Left lobe of liver (tissue), 2 donors: ENCODE data around the gene PCDHA1. TPM values are rescaled to one million over a fixed set of nuclear protein-coding genes. Genes with fewer than 3 reads are reported as not detected.
"Not testable (repeated sequence)": the region's sequence is repeated elsewhere in the genome, so short reads cannot be mapped to it uniquely, and the experiment has no call there.

Experiments used
- ATAC-seq: fragments of 200-7000 bp; cut with Tn5 transposase; one replicate; pipeline ENCODE4 v1.9.1; 2020; ENCODE audit warnings: mild to moderate bottlenecking, moderate library complexity
- DNase-seq: peaks from one replicate; pipeline ENCODE4 v3.0.0-alpha.2; 2020; ENCODE audit warnings: low spot score
- total RNA-seq: library from RNA; stranded (reverse); gene quantifications from one replicate; pipeline ENCODE4 v1.2.1, GENCODE V29; 2021
- donor health status: DM: no; HTN: no; CAD: no; lungs with moderate emphysema.
- donor health status: DM: no; HTN: yes; CAD: no.

PCDHA1 gene
- not detected for total RNA-seq

DNA sequence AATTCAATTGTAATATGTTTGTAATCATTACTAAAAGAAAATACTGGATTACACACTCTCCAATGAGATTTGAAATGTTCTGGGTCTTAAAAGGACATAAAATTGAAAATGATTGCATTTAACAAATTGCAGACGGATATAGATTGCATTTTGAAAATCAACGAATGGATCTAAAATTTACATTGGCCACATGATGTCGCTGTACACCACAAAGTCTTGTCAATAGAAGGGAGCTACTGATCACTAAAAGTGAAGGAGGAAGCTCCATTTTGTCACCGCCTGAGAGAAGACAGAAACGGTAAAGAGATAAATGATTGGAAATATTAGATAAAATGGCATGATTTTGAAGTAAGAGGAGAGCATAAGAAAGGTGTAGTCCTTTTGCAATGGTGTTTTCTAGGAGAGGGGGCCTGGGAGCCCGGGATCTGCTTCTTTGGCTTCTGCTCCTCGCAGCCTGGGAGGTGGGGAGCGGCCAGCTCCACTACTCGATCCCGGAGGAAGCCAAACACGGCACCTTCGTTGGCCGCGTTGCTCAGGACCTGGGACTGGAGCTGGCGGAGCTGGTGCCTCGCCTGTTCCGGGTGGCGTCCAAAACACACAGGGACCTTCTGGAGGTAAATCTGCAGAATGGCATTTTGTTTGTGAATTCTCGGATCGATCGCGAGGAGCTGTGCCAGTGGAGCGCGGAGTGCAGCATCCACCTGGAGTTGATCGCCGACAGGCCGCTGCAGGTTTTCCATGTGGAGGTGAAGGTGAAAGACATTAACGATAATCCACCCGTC lies at the start of gene PCDHA1:
Gene PCDHA1 (plus strand): TSS at position 236 of the 782 bp plus-strand sequence.
- ATAC-seq (no peak), DNase-seq (no peak)

DNA sequence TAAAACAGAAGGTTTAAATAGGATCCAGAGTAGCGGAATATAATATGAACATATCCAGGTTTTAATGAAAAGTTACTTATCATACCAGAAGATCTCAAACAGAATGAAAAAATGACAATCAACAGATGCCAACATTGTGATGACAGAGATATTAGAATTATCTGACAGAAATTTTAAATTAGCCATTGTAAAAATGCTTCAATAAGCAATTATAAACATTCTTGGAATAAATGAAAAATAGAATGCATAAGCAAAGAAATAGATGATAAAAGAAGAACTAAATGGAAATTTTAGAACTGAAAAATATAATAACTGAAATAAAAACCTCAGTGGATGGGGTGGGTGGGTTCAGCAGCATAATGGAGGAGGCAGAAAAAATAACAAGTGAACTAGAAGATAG lies 48.5 kb upstream of the PCDHA1 start:
- DNase-seq: no peak
- ATAC-seq: no peak

DNA sequence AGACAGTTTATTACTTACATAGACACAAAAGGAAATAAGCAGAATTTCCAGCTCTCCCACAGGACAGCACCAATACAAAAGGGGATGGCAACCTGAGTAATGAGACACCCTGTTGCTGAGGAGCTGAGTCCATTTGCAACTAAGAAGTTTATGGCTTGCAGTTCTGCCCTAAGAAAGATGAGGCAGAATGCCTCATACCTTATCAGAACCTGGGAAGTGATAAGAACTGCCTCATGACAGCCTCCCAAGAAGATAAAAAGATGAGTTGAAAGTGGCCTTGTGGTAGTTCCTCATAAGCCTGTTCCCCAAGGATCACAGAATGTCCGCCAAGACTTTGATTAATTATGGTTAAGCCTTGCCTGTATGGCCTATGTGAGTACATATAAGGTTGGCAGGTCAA lies 44.0 kb upstream of the PCDHA1 start:
- no peak for DNase-seq
- ATAC-seq: no peak

DNA sequence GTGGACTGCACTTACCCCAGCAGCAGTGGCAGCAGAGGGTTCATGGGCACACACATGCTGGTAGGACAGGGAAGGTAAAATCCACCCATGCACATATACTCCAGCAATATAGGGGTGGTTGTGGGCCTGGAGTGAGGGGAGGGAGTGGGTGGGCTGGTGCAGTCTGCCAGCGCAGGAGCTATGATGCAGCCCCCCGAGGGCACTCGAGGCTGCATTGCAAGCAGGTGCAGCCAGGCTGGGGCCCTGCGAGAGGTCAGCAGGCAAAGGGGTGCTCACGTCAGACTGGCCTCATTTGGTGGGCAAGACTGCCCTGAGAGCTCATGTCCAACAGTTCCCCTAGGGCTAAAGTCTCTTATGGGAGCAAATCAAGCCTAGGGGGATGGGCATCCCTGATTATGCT lies 32.4 kb upstream of the PCDHA1 start:
- ATAC-seq (no peak), DNase-seq (no peak)

DNA sequence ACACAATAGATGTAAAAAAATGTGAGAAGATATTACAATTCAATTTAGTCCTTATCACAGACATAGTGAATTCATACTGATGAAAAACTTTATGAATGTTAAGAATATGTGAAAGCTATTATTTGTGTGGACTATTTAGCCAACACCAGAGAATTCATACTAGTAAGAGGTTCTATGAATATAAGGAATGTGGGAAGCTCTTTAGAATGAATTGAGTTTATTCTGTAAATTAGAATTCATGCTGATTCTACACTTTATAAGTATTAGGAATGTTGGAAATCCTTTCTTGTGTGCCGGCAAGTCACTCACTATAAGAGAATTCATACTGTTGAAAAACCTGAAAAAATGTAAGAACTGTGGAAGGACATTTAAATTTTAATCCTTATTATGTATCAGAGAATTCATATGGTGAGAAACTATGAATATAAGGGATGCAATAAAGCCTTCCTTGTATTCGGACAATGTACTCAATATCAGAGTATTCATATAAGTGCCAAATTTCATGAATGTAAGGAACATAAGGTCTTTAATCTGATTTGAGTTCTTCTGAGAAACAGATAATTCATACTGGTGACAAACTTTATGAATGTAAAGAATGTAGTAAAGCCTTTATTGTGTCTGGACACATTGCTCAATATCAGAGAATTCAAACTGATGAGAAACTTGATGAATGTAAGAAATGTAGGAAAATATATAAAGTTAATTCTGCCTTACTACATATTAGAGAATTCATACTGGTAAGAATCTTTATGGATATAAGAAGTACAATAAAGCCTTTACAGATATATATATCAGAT lies 21.6 kb upstream of the PCDHA1 start:
- ATAC-seq: no peak
- no peak for DNase-seq

DNA sequence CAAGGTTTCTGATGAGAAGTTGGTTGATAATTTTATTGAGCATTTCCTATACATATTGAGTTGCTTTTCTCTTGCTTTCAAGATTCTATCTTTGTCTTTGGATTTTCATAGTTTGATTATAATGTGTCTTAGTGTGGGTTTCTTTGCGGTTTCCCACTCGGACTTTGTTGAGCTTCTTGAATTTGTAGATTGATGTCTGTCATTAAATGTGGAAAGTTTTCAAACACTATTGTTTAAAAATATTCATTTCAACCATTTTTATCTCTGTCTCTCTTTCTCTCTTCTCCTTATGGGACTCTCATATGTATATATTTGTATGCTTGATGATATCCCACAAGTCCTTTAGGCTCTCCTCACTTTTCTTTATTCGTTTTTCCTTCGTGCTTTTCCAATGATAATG lies 18.5 kb upstream of the PCDHA1 start:
- DNase-seq (no peak), ATAC-seq (no peak)

DNA sequence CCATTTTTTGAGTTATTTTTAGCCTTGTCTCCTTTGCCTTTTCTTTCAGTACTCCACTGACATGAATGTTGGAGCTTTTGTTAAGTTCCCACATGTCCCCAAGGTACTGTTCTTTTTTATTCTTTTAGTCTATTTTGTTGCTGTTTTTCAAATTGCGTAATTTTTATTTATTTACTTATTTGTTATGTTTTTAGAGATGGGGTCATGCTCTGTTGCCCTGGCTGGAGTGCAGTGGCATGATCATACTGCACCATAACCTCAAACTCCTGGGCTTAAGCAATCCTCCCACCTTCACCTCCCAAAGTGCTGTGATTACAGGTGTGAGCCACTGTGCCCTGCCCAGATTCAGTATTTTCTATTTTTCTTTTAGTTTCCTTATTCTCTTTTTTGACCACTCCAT lies 5.4 kb upstream of the PCDHA1 start:
- ATAC-seq: no peak

DNA sequence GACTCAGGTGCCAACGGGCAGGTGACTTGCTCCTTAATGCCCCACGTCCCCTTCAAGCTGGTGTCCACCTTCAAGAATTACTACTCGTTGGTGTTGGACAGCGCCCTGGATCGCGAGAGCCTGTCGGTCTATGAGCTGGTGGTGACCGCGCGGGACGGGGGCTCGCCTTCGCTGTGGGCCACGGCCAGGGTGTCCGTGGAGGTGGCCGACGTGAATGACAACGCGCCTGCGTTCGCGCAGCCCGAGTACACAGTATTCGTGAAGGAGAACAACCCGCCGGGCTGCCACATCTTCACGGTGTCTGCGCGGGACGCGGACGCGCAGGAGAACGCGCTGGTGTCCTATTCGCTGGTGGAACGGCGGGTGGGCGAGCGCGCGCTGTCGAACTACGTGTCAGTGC lies 1.5 kb downstream of the PCDHA1 start:
- not testable (repeated sequence) for ATAC-seq, DNase-seq

More for the DNA sequence above, 5.4 kb upstream of the PCDHA1 start:
- DNase-seq: no peak

DNA sequence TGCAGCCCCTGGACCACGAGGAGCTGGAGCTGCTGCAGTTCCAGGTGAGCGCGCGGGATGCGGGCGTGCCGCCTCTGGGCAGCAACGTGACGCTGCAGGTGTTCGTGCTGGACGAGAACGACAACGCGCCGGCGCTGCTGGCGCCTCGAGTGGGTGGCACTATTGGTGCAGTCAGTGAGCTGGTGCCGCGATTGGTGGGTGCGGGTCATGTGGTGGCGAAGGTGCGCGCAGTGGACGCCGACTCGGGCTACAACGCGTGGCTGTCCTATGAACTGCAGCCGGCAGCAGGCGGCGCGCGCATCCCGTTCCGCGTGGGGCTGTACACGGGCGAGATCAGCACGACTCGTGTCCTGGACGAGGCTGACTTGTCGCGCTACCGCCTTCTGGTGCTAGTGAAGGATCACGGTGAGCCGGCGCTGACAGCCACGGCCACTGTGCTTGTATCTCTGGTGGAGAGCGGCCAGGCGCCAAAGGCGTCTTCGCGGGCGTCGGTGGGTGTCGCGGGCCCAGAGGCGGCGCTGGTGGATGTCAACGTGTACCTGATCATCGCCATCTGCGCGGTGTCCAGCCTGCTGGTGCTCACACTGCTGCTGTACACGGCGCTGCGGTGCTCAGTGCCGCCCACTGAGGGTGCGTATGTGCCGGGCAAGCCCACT lies 2.0 kb downstream of the PCDHA1 start:
- not testable (repeated sequence) for ATAC-seq

DNA sequence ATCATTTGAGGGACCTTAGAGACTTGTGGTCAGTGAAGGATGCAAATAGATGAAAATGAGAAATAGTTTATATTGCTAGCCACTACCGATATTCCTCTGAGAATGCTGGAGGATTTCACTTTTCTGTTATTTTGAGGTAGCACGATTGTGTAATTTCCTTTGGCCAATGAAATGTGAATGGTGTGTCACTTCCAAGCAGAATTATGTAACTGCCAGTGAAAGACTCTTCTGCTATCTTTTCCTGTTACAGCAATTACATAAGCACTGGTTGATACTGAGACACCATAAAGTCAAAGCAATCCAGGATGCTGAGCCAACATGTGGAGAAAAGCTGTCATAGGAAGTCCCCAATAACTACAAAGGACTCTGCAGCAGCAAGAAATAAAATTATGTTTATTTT lies 5.1 kb downstream of the PCDHA1 start:
- ATAC-seq (no peak), DNase-seq (no peak)

More for the DNA sequence above, 2.0 kb downstream of the PCDHA1 start:
- not testable (repeated sequence) for DNase-seq

DNA sequence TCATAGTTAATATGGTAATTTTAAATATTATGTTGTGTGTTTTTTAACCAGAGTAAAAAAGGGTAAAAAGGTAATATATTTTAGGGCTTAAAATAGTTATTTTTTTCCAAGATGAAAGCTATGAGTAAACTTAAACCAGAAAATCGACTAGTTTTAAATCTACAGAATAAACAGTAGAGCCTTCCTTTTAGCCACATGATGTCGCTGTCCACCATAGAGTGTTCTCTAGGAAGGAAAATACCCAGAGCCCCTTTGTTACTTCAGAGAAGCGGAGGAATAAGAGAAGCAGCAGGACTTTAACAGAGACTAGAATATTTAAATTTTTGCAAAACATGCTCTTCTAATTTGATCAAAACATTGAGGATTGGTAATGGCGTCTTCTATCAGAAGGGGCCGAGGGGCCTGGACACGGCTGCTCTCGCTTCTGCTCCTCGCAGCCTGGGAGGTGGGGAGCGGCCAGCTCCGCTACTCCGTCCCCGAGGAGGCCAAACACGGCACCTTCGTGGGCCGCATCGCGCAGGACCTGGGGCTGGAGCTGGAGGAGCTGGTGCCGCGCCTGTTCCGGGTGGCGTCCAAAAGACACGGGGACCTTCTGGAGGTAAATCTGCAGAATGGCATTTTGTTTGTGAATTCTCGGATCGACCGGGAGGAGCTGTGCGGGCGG lies 8.8 kb downstream of the PCDHA1 start, which contains the start of gene PCDHA2:
Gene PCDHA2 (plus strand): TSS at position 258 of the 664 bp plus-strand sequence.
- no peak for ATAC-seq
- no peak for DNase-seq

DNA sequence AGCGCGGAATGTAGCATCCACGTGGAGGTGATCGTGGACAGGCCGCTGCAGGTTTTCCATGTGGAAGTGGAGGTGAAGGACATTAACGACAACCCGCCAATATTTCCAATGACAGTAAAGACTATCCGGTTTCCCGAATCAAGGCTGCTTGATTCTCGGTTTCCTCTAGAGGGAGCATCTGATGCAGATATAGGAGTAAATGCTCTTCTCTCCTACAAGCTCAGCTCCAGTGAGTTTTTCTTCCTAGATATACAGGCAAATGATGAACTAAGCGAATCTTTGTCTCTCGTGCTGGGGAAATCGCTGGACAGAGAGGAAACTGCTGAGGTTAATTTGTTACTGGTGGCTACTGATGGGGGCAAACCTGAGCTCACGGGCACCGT lies 9.3 kb downstream of the PCDHA1 start:
- ATAC-seq (no peak), DNase-seq (no peak)

DNA sequence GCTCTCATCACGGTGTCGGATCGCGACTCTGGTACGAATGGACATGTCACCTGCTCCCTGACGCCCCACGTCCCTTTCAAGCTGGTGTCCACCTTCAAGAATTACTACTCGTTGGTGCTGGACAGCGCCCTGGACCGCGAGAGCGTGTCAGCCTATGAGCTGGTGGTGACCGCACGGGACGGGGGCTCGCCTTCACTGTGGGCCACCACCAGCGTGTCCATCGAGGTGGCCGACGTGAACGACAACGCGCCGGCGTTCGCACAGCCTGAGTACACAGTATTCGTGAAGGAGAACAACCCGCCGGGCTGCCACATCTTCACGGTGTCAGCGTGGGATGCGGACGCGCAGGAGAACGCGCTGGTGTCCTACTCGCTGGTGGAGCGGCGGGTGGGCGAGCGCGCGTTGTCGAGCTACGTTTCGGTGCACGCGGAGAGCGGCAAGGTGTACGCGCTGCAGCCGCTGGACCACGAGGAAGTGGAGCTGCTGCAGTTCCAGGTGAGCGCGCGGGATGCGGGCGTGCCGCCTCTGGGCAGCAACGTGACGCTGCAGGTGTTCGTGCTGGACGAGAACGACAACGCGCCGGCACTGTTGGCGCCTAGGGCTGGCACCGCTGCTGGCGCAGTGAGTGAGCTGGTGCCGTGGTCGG lies 10.3 kb downstream of the PCDHA1 start:
- DNase-seq, ATAC-seq: not testable (repeated sequence)

DNA sequence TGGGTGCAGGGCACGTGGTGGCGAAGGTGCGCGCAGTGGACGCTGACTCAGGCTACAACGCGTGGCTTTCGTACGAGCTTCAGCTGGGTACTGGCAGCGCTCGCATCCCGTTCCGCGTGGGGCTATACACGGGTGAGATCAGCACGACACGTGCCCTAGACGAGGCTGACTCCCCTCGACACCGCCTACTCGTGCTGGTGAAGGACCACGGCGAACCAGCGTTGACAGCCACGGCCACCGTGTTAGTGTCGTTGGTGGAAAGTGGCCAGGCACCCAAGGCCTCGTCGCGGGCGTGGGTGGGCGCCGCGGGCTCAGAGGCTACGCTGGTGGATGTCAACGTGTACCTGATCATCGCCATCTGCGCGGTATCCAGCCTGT lies 10.8 kb downstream of the PCDHA1 start:
- DNase-seq: no peak
- ATAC-seq: no peak

DNA sequence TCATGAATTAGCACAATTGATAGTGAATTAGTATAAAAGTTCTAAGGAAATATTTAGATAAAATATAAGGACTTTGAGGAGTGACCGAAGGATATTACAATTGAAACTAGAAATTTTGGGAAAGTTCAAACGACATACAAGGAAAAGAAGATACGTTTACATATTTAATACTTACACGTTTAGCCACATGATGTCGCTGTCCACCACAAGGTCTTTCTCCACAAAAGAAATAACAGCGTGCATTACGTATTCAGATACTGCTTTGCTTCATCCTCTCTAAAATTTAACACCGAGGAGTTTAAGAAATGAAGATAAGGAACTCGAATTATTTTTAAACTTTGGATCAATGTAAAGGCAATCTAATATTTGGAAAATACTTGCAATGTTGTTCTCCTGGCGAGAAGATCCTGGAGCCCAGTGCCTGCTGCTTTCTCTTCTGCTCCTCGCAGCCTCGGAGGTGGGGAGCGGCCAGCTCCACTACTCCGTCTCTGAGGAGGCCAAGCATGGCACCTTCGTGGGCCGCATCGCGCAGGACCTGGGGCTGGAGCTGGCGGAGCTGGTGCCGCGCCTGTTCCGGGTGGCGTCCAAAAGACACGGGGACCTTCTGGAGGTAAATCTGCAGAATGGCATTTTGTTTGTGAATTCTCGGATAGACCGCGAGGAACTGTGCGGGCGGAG lies 15.0 kb downstream of the PCDHA1 start, which contains the start of gene PCDHA3:
Gene PCDHA3 (plus strand): TSS at position 242 of the 678 bp plus-strand sequence.
- no peak for DNase-seq
- ATAC-seq: no peak

DNA sequence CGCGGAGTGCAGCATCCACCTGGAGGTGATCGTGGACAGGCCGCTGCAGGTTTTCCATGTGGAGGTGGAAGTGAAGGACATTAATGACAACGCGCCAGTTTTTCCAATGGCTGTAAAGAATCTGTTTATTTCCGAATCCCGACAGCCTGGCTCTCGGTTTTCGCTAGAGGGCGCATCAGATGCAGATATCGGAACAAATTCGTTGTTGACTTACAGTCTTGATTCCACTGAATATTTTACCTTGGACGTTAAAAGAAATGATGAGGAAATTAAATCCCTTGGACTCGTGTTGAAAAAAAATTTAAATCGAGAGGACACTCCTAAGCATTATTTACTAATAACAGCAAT lies 15.5 kb downstream of the PCDHA1 start:
- ATAC-seq: no peak
- no peak for DNase-seq

DNA sequence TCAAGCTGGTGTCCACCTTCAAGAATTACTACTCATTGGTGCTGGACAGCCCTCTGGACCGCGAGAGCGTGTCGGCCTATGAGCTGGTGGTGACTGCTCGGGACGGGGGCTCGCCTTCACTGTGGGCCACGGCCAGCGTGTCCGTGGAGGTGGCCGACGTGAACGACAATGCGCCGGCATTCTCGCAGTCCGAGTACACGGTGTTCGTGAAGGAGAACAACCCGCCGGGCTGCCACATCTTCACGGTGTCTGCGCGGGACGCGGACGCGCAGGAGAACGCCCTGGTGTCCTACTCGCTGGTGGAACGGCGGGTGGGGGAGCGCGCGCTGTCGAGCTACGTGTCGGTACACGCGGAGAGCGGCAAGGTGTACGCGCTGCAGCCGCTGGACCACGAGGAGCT lies 16.4 kb downstream of the PCDHA1 start:
- not testable (repeated sequence) for ATAC-seq, DNase-seq

DNA sequence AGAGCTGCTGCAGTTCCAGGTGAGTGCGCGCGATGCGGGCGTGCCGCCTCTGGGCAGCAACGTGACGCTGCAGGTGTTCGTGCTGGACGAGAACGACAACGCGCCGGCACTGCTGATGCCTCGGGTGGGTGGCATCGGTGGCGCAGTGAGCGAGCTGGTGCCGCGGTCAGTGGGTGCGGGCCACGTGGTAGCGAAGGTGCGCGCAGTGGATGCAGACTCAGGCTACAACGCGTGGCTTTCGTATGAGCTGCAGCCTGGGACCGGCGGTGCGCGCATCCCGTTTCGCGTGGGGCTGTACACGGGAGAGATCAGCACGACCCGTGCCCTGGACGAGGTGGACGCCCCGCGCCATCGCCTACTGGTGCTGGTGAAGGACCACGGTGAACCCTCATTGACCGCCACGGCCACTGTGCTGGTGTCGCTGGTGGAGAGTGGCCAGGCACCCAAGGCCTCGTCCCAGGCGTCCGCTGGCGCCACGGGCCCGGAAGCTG lies 16.9 kb downstream of the PCDHA1 start:
- ATAC-seq (no peak), DNase-seq (no peak)

DNA sequence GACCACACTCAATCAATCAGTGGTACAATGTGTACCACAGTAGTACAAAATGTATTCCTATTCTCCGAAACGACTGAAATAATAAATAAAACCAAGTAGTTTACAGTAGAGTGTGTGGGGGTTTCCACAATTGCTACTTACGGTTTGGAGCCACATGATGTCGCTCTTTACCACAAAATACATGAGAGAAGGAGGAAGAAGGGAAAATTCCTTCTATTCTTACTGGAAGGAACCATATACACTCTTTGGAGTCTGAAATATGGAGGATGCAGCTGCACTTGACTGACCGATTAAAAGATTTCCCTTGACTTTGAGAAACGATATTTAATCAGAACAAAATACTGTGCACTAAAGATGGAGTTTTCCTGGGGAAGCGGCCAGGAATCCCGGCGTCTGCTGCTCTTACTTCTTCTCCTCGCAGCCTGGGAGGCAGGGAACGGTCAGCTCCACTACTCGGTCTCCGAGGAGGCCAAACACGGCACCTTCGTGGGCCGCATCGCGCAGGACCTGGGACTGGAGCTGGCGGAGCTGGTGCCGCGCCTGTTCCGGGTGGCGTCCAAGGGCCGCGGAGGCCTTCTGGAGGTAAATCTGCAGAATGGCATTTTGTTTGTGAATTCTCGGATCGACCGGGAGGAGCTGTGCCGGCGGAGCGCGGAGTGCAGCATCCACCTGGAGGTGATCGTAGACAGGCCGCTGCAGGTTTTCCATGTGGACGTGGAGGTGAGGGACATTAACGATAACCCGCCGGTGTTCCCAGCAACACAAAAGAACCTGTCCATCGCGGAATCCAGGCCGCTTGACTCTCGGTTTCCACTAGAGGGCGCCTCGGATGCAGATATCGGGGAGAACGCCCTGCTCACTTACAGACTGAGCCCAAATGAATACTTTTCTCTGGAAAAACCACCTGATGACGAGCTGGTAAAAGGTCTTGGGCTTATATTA lies 21.2 kb downstream of the PCDHA1 start, which contains the start of gene PCDHA4:
Gene PCDHA4 (plus strand): TSS at position 235 of the 942 bp plus-strand sequence.
- DNase-seq: no peak
- ATAC-seq: no peak
